HEK293T (cell line): Measurements from ENCODE around the gene RND1.
"Not testable (repeated sequence)": the region's sequence is repeated elsewhere in the genome, so short reads cannot be mapped to it uniquely, and the experiment has no call there.

Experiments
- CTCF ChIA-PET: fragments of 350-600 bp; formaldehyde crosslinking; extraction: SDS; loops from one replicate; lab custom pipeline; 2021; ENCODE audit warnings: antibody characterized with exemption, inconsistent platforms; lab: Yijun Ruan, JAX
- POLR2A ChIA-PET: fragments of 350-600 bp; formaldehyde crosslinking; extraction: SDS; loops from one replicate; lab custom pipeline; 2020; ENCODE audit warnings: antibody characterized with exemption, inconsistent platforms; lab: Yijun Ruan, JAX
- DNase-seq: peaks from one replicate; pipeline ENCODE4 v3.0.0; 2012; ENCODE audit warnings: mixed read lengths; ENCODE audit errors: extremely low spot score
- ARNT ChIP-seq: fragments of 450-650 bp; IDR thresholded peaks from 2 replicates; pipeline ENCODE4 v1.6.1; 2017; ENCODE audit warnings: mild to moderate bottlenecking
- BHLHE40 ChIP-seq: fragments of 450-650 bp; IDR thresholded peaks from 2 replicates; pipeline ENCODE4 v1.6.1; 2016; ENCODE audit warnings: mild to moderate bottlenecking, moderate library complexity, borderline replicate concordance
- CTBP1 ChIP-seq: fragments of 450-650 bp; IDR thresholded peaks from 2 replicates; pipeline ENCODE4 v1.6.1; 2016; ENCODE audit warnings: borderline replicate concordance
- ELF4 ChIP-seq: fragments of 450-650 bp; IDR thresholded peaks from 2 replicates; pipeline ENCODE4 v1.6.1; 2017; ENCODE audit warnings: antibody characterized with exemption
- FOXA1 ChIP-seq: fragments of 450-650 bp; IDR thresholded peaks from 2 replicates; pipeline ENCODE4 v1.6.1; 2016; ENCODE audit warnings: mild to moderate bottlenecking
- FOXK2 ChIP-seq: fragments of 450-650 bp; IDR thresholded peaks from 2 replicates; pipeline ENCODE4 v1.6.1; 2016; ENCODE audit warnings: mild to moderate bottlenecking
- FOXM1 ChIP-seq: fragments of 450-650 bp; IDR thresholded peaks from 2 replicates; pipeline ENCODE4 v1.6.1; 2017; ENCODE audit warnings: mild to moderate bottlenecking, borderline replicate concordance
- HDGF ChIP-seq: fragments of 450-650 bp; IDR thresholded peaks from 2 replicates; pipeline ENCODE4 v1.6.1; 2017; ENCODE audit warnings: antibody characterized with exemption, borderline replicate concordance
- L3MBTL2 ChIP-seq: fragments of 450-650 bp; conservative IDR thresholded peaks from 2 replicates; pipeline ENCODE4 v1.6.1; 2016; ENCODE audit warnings: mild to moderate bottlenecking
- LEF1 ChIP-seq: fragments of 450-650 bp; IDR thresholded peaks from 2 replicates; pipeline ENCODE4 v1.6.1; 2017; ENCODE audit warnings: mild to moderate bottlenecking, borderline replicate concordance
- NFRKB ChIP-seq: fragments of 450-650 bp; IDR thresholded peaks from 2 replicates; pipeline ENCODE4 v1.6.1; 2016; ENCODE audit warnings: mild to moderate bottlenecking, moderate library complexity
- SP1 ChIP-seq: fragments of 450-650 bp; IDR thresholded peaks from 2 replicates; pipeline ENCODE4 v1.6.1; 2017
- SUZ12 ChIP-seq: fragments of 450-650 bp; IDR thresholded peaks from 2 replicates; pipeline ENCODE4 v1.6.1; 2016; ENCODE audit warnings: mild to moderate bottlenecking
- TARDBP ChIP-seq: fragments of 450-650 bp; IDR thresholded peaks from 2 replicates; pipeline ENCODE4 v1.6.1; 2016
- ZNF384 ChIP-seq: fragments of 450-650 bp; IDR thresholded peaks from 2 replicates; pipeline ENCODE4 v1.6.1; 2016
- TF ChIP-seq, protein P1 (sequence below): fragments of 450-650 bp; IDR thresholded peaks from 2 replicates; pipeline ENCODE4 v1.6.1; 2016

RND1 gene

DNA sequence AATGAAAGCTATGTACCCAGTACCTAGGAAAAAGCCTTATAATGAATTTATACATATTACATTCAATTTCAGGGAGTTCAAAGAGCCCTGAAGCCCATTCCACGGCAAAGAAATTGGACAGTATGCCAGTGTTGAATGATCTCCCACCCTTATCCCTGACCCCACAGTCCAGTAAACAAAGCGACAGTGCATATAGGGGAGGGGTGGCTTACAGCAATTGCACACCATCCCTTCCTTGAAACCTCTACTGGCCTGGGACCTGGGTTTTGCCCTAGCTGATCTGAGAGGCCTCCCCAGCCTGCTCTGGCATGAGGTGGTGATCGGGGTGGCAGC is 17.3 kb upstream of the RND1 start:
- no peak for DNase-seq
- ChIA-PET CTCF (interaction anchor here (0.6 to 0.9 kb wide), 3 partner anchors 8 to 261 kb away, joined by 3 read pairs; no protein-coding TSS in a partner anchor), POLR2A (interaction anchor here (1.0 to 3.9 kb wide), 5 partner anchors 10 to 68 kb away, joined by 3 to 25 read pairs (median 3); partner anchors contain the start of gene RND1)
- TF ChIP-seq ELF4 (no peak), L3MBTL2 (no peak), ARNT (no peak), NFRKB (no peak), LEF1 (no peak), HDGF (no peak), CTBP1 (no peak)
- TF ChIP-seq, protein P1, sequence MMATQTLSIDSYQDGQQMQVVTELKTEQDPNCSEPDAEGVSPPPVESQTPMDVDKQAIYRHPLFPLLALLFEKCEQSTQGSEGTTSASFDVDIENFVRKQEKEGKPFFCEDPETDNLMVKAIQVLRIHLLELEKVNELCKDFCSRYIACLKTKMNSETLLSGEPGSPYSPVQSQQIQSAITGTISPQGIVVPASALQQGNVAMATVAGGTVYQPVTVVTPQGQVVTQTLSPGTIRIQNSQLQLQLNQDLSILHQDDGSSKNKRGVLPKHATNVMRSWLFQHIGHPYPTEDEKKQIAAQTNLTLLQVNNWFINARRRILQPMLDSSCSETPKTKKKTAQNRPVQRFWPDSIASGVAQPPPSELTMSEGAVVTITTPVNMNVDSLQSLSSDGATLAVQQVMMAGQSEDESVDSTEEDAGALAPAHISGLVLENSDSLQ, result no peak

DNA sequence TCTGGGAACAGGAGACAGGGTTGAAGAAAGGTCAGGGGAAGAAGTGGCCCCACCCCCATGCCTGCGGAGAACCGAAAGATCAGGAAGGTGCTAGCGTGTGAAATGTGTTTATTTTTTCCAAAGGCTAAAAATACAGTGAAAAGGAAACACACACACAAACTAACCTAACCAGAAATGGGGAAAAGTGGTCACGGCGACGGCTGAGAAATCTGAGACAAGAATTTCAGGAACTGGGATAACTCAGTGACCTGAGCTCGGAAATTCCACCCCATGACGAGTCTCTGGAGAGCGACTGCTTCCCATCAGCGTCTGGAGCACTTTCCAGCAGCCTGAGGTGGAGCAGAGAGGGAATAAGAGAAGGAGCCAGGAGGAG is 16.6 kb upstream of the RND1 start:
- CTCF ChIA-PET, result interaction anchor here (0.6 to 0.9 kb wide), 3 partner anchors 9 to 262 kb away, joined by 3 read pairs; no protein-coding TSS in a partner anchor
- no peak for DNase-seq
- TF ChIP-seq SP1 (no peak), BHLHE40 (no peak), SUZ12 (no peak), ARNT (no peak), HDGF (no peak), LEF1 (no peak), ELF4 (no peak), FOXA1 (no peak), CTBP1 (no peak), FOXK2 (no peak), FOXM1 (no peak), L3MBTL2 (no peak)
- POLR2A ChIA-PET, result interaction anchor here (1.0 to 3.9 kb wide), 4 partner anchors 9 to 31 kb away, joined by 3 to 25 read pairs (median 3); partner anchors contain the start of gene RND1

DNA sequence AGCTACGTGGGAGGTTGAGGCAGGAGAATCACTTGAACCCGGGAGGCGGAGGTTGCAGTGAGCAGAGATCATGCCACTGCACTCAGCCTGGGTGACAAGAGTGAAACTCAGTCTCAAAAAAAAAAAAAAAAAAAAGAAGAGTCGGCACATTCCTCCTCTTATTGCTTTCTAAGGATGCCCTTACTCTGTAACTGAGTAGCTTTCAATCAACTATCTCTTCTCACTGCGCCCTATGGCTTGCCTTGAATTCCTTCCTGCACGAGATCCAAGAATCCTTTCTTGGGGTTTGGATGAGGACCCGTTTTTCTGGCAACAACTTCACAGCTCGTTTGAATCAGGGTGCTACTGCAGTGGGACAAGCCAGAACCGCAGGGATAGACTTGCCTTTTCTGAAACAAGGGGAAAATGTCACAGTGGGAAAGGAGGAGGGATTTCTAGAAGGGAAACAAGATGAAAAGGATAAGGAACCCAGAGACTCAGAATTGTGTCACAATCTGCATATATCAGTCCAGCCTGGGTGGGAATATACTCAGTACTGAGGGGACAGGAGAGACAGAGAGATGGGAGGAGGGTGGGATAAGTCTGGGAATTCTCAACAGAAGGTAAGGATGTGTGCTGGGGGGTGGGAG is 16.1 kb upstream of the RND1 start:
- no peak for DNase-seq
- ChIA-PET POLR2A (interaction anchor here (1.0 to 3.9 kb wide), 3 partner anchors 16 to 30 kb away, joined by 3 to 25 read pairs (median 5); partner anchors contain the start of gene RND1), CTCF (interaction anchor here (0.6 kb wide), 1 partner anchor 29 kb away, joined by 3 read pairs; no protein-coding TSS in a partner anchor)
- TF ChIP-seq HDGF (no peak), SP1 (no peak), ZNF384 (peak; percentile 56; the same call in 1 of the 2 replicates)

DNA sequence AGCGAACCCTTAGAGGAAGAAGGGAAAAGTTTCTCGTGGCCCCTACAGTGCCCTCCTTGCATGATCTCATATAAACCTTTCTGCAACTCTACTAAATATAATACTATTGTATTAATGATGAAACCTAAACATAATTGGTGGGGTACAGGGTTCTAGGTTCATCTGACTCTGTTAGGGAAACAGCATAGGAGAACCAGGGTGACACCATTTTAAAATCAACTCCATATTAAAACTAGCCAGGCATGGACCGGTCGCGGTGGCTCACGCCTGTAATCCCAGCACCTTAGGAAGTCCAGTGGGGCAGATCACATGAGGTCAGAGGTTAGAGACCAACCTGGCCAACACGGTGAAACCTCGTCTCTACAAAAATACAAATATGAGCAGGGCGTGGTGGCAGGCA is 15.0 kb upstream of the RND1 start:
- no peak for DNase-seq
- TF ChIP-seq NFRKB (no peak), ZNF384 (no peak), TARDBP (no peak), HDGF (no peak), SUZ12 (no peak), ELF4 (no peak), L3MBTL2 (no peak), ARNT (no peak), LEF1 (no peak), FOXK2 (no peak), FOXM1 (no peak)
- ChIA-PET POLR2A (interaction anchor here (1.0 to 3.9 kb wide), 2 partner anchors 15 to 28 kb away, joined by 5 to 25 read pairs; partner anchors contain the start of gene RND1), CTCF (interaction anchor here (0.7 to 1.0 kb wide), 2 partner anchors 10 to 57 kb away, joined by 3 to 4 read pairs; no protein-coding TSS in a partner anchor)

DNA sequence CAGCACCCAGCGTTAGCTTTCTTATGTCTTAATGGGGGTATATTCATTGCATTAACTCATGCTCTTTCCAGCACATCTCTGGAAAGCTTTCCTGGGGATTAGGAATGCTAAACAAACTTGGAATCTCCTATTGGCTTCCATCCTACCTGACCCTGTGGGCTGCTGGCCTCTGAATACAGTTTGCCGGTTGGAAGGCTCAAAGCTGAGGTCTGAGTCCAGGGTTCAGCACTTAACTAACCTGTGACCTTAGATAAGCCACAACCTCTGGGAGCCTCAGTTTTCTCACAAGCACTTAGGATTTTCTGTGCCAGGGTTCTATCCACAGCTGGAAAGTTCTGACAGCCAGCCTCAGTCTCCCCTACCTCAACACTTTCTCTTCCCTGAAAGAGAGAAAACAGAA is 12.9 kb upstream of the RND1 start:
- CTCF ChIA-PET, result interaction anchor here (1.1 kb wide), 1 partner anchor 12 kb away, joined by 3 read pairs; no protein-coding TSS in a partner anchor
- no peak for DNase-seq
- TF ChIP-seq BHLHE40, result no peak
- TF ChIP-seq SP1, result no peak
- POLR2A ChIA-PET, result interaction anchor here (1.5 kb wide), 1 partner anchor 13 kb away, joined by 8 read pairs; the partner anchor contains the start of gene RND1

DNA sequence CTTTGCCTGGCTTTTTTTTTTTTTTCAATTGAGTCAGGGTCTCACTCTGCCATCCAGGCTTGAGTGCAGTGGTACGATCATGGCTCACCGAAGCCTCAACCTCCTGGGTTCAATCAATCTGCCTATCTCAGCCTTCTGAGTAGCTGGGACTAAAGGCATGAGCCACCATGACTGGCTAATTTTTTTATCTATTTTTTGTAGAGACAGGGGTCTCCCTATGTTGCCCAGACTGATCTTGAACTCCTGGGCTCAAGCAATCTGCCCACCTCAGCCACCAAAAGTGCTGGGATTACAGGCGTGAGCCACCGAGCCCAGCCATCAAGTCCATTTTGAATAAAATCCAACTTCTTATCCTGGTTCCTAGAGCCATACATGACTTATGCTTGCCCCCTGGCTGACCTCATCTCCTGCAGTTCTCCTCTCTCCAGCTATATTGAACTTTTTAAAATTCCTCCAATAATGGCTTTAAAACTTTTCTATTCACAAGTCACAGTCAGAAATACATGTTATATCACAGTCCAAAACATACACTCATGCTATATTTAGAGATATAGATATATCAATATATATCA is 10.4 kb upstream of the RND1 start:
- ChIA-PET POLR2A (no interaction called here), CTCF (no interaction called here)
- DNase-seq, result peak; percentile 1
- TF ChIP-seq FOXM1, result no peak
- TF ChIP-seq, protein P1, result no peak
- no peak for TF ChIP-seq ELF4
- TF ChIP-seq ZNF384, result no peak
- TF ChIP-seq L3MBTL2, result no peak
- no peak for TF ChIP-seq ARNT
- no peak for TF ChIP-seq HDGF
- TF ChIP-seq SUZ12, result no peak
- TF ChIP-seq CTBP1, result no peak
- TF ChIP-seq FOXK2, result no peak
- no peak for TF ChIP-seq LEF1
- no peak for TF ChIP-seq BHLHE40
- no peak for TF ChIP-seq SP1

DNA sequence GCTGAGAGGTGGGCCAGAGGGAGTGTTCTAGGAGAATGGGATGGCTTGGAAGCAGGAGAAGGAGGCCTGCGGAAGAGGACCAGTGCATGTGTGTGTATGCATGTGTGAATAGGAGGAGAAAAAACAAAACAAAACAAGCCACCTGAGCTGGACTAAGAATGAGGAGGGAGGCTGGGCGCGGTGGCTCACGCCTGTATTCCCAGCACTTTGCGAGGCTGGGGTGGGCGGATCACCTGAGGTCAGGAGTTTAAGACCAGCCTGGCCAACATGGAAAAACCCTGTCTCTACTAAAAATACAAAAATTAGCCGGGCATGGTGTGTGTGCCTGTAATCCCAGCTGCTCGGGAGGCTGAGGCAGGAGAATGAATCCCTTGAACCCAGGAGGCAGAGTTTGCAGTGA is 7.9 kb upstream of the RND1 start:
- ChIA-PET POLR2A (interaction anchor here (1.0 to 1.5 kb wide), 4 partner anchors 10 to 20 kb away, joined by 3 to 5 read pairs (median 3); no protein-coding TSS in a partner anchor), CTCF (interaction anchor here (2.2 kb wide), 1 partner anchor 20 kb away, joined by 12 read pairs; no protein-coding TSS in a partner anchor)
- not testable (repeated sequence) for DNase-seq
